K562 (cell line): ENCODE data around the gene RUVBL2. TPM values are rescaled to one million over a fixed set of nuclear protein-coding genes. Genes with fewer than 3 reads are reported as not detected.

Source experiments
- BRCA1 ChIP-seq, 2 experiments: fragments of 450-650 bp in 1 of 2; sonication (generic) in 1 of 2; formaldehyde crosslinking in 1 of 2; IDR thresholded peaks; 2 replicates each; pipeline versions ENCODE4 v1.5.0 to v1.6.1; 2017 to 2020; ENCODE audit warnings: mild to moderate bottlenecking in 1 of 2, missing genetic modification reagents in 1 of 2
- BRD9 ChIP-seq: fragments of 450-650 bp; IDR thresholded peaks from 2 replicates; pipeline ENCODE4 v1.6.1; 2018; ENCODE audit warnings: low read depth; ENCODE audit not compliant: partially characterized antibody
- CBFA2T2 ChIP-seq: fragments of 450-650 bp; conservative IDR thresholded peaks from 2 replicates; pipeline ENCODE4 v1.6.1; 2017; ENCODE audit warnings: mild to moderate bottlenecking
- CXXC5 ChIP-seq: fragments of 250-450 bp; sonication (Bioruptor Pico); IDR thresholded peaks from 2 replicates; pipeline ENCODE4 v1.8.0; 2022; ENCODE audit warnings: inconsistent platforms, mild to moderate bottlenecking, moderate library complexity
- HSF4 ChIP-seq: fragments of 250-450 bp; sonication (Bioruptor Pico); IDR thresholded peaks from 2 replicates; pipeline ENCODE4 v2.1.2; 2022; ENCODE audit warnings: mild to moderate bottlenecking, moderate library complexity, borderline replicate concordance
- KDM4B ChIP-seq, 2 experiments: fragments of 450-650 bp in 1 of 2; sonication (generic) in 1 of 2; IDR thresholded peaks; 2 replicates each; pipeline ENCODE4 v1.6.1; 2016 to 2017; ENCODE audit warnings: borderline replicate concordance in 2 of 2, antibody characterized with exemption in 1 of 2, low read depth in 1 of 2, mild to moderate bottlenecking in 1 of 2
- KDM5B ChIP-seq: fragments of 200-600 bp; sonication (generic); IDR thresholded peaks from 2 replicates; pipeline ENCODE4 v1.6.1; 2012; ENCODE audit warnings: low read depth, mild to moderate bottlenecking, moderate library complexity, low read length, control low read depth, inconsistent platforms; ENCODE audit not compliant: insufficient replicate concordance
- MBD1 ChIP-seq: fragments of 250-450 bp; sonication (Bioruptor Pico); IDR thresholded peaks from 2 replicates; pipeline ENCODE4 v1.8.0; 2022; ENCODE audit warnings: inconsistent platforms
- MTA3 ChIP-seq: fragments of 450-650 bp; formaldehyde crosslinking; IDR thresholded peaks from 2 replicates; pipeline ENCODE4 v1.6.1; 2017; ENCODE audit warnings: mild to moderate bottlenecking, borderline replicate concordance
- NFYB ChIP-seq: IDR thresholded peaks from 2 replicates; pipeline ENCODE4 v1.6.1; 2011; ENCODE audit warnings: mild to moderate bottlenecking, moderate library complexity; ENCODE audit not compliant: insufficient read length; ENCODE audit errors: extremely low read depth
- POLR2H ChIP-seq: IDR thresholded peaks from 2 replicates; pipeline ENCODE4 v1.6.1; 2016; ENCODE audit warnings: missing genetic modification characterization, low read depth, mild to moderate bottlenecking, control low read depth, missing compliant biosample characterization, moderate library complexity
- PTTG1 ChIP-seq: fragments of 450-650 bp; IDR thresholded peaks from 2 replicates; pipeline ENCODE4 v1.6.1; 2016; ENCODE audit warnings: low read depth, mild to moderate bottlenecking, missing genetic modification characterization, missing compliant biosample characterization
- RBM22 ChIP-seq: fragments of 200-400 bp; formaldehyde crosslinking; IDR thresholded peaks from 2 replicates; pipeline ENCODE4 v1.6.1; 2018; ENCODE audit warnings: low read length, low read depth; ENCODE audit not compliant: poor library complexity, severe bottlenecking
- SETDB1 ChIP-seq: IDR thresholded peaks from one replicate; pipeline ENCODE4 v1.6.1; 2012; ENCODE audit warnings: low read length, control low read depth, inconsistent platforms
- TAL1 ChIP-seq: fragments of 450-650 bp; IDR thresholded peaks from 2 replicates; pipeline ENCODE4 v1.6.1; 2016; ENCODE audit warnings: mild to moderate bottlenecking
- ZC3H8 ChIP-seq: fragments of 450-650 bp; IDR thresholded peaks from 2 replicates; pipeline ENCODE4 v1.6.1; 2017
- ZFPM2 ChIP-seq: fragments of 250-450 bp; sonication (Bioruptor Pico); IDR thresholded peaks from 2 replicates; pipeline ENCODE4 v1.5.1; 2022; ENCODE audit warnings: mild to moderate bottlenecking
- ZKSCAN1 ChIP-seq: fragments of 150-350 bp; IDR thresholded peaks from 2 replicates; pipeline ENCODE4 v1.6.1; 2016; ENCODE audit warnings: low read depth, low read length
- ZNF175 ChIP-seq: fragments of 200-800 bp; sonication (Bioruptor generic); IDR thresholded peaks from 2 replicates; pipeline ENCODE4 v1.6.1; 2016; ENCODE audit warnings: low read depth, mild to moderate bottlenecking, missing genetic modification characterization, missing compliant biosample characterization
- polyA plus RNA-seq, 8 experiments: library from polyadenylated mRNA; depleted of rRNA in 4 of 8; stranded (reverse) in 5 of 8; unstranded in 3 of 8; fragments of >200 nt; fragmentation: Nextera tagmentation in 2 of 8; fragmentation: Illumina TruSeq in 1 of 8; extraction: Ambion mirVana in 2 of 8; extraction: Trizol in 1 of 8; gene quantifications; 2 replicates each; pipeline versions ENCODE4 v1.2.1 to v1.2.3, GENCODE V29; 2011 to 2014; ENCODE audit warnings: inconsistent platforms in 1 of 8, missing spikeins in 1 of 8
- total RNA-seq, 7 experiments: library from RNA; depleted of rRNA in 6 of 7; stranded (reverse); fragments of >200 nt in 6 of 7; fragmentation: Illumina TruSeq in 2 of 7; extraction: Trizol in 2 of 7; gene quantifications; 2 replicates each; pipeline versions ENCODE4 v1.2.1 to v1.2.3, GENCODE V29; 2011 to 2021; ENCODE audit warnings: low replicate concordance in 1 of 7
- TF ChIP-seq, protein P1 (sequence below): fragments of 450-650 bp; formaldehyde crosslinking; conservative IDR thresholded peaks from 2 replicates; pipeline ENCODE4 v1.4.0; 2022; ENCODE audit warnings: mild to moderate bottlenecking, missing genetic modification characterization
- TF ChIP-seq, protein P2 (sequence below): fragments of 250-450 bp; sonication (Bioruptor Pico); IDR thresholded peaks from 2 replicates; pipeline ENCODE4 v1.8.0; 2022; ENCODE audit warnings: moderate library complexity, mild to moderate bottlenecking, inconsistent platforms
- TF ChIP-seq, protein P3 (sequence below): fragments of 450-650 bp; formaldehyde crosslinking; IDR thresholded peaks from 2 replicates; pipeline ENCODE4 v1.4.0; 2022; ENCODE audit warnings: mild to moderate bottlenecking, moderate library complexity
- TF ChIP-seq, protein P4 (sequence below): fragments of 250-450 bp; sonication (Bioruptor Pico); IDR thresholded peaks from 2 replicates; pipeline ENCODE4 v1.8.0; 2021; ENCODE audit warnings: borderline replicate concordance, mild to moderate bottlenecking, moderate library complexity; ENCODE audit not compliant: poor library complexity, severe bottlenecking

The RUVBL2 gene
- total and polyA plus RNA-seq, 9 of the 15 experiments (the other 6 are each of a cell fraction or from before 2014, with no cell fraction given) = 71.4 to 453 (median 237) TPM

GRCh38 chr19:48962029-48962848 is 31.4 kb upstream of the RUVBL2 start (continued):
- TF ChIP-seq ZNF175 (CRISPR knock-in tag) (0 out of 2 replicates have a peak, but pooled peaks have one; percentile 64), NFYB (no peak), CBFA2T2 (no peak), MBD1 (no peak), CXXC5 (peak; percentile 66), PTTG1 (no peak), HSF4 (CRISPR knock-in tag) (no peak), ZC3H8 (no peak), BRD9 (peak; percentile 67), MTA3 (peak; percentile 94; the same call in 1 of the 2 replicates), TAL1 (no peak), POLR2H (tag) (peak; percentile 31; the same call in 1 of the 2 replicates), KDM4B (IDR thresholded peaks at IDR 0.05; ENCODE audit: borderline replicate concordance in 2 of 2, low read depth in 1 of 2) (peak in 1 of 2 experiments; percentile 70; a peak in 1 of 4 replicates), SETDB1 (no peak), ZFPM2 (CRISPR knock-in tag) (no peak), ZKSCAN1 (no peak), RBM22 (no peak), BRCA1 (IDR thresholded peaks at IDR 0.05) (no peak), BRCA1 (CRISPR knock-in tag; IDR thresholded peaks at IDR 0.05) (no peak), KDM5B (no peak)
- TF ChIP-seq, protein P1, sequence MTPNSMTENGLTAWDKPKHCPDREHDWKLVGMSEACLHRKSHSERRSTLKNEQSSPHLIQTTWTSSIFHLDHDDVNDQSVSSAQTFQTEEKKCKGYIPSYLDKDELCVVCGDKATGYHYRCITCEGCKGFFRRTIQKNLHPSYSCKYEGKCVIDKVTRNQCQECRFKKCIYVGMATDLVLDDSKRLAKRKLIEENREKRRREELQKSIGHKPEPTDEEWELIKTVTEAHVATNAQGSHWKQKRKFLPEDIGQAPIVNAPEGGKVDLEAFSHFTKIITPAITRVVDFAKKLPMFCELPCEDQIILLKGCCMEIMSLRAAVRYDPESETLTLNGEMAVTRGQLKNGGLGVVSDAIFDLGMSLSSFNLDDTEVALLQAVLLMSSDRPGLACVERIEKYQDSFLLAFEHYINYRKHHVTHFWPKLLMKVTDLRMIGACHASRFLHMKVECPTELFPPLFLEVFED (CRISPR knock-in tag) = peak; percentile 86
- TF ChIP-seq, protein P2, sequence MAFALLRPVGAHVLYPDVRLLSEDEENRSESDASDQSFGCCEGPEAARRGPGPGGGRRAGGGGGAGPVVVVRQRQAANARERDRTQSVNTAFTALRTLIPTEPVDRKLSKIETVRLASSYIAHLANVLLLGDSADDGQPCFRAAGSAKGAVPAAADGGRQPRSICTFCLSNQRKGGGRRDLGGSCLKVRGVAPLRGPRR = 0 out of 2 replicates have a peak, but pooled peaks have one; percentile 8
- TF ChIP-seq, protein P3, sequence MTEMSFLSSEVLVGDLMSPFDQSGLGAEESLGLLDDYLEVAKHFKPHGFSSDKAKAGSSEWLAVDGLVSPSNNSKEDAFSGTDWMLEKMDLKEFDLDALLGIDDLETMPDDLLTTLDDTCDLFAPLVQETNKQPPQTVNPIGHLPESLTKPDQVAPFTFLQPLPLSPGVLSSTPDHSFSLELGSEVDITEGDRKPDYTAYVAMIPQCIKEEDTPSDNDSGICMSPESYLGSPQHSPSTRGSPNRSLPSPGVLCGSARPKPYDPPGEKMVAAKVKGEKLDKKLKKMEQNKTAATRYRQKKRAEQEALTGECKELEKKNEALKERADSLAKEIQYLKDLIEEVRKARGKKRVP = no peak; the same call in 1 of the 2 replicates
- TF ChIP-seq, protein P4, sequence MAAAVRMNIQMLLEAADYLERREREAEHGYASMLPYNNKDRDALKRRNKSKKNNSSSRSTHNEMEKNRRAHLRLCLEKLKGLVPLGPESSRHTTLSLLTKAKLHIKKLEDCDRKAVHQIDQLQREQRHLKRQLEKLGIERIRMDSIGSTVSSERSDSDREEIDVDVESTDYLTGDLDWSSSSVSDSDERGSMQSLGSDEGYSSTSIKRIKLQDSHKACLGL (CRISPR knock-in tag) = no peak
